GM12878 (cell line): ENCODE results near the gene EFNA3. TPM values are rescaled to one million over a fixed set of nuclear protein-coding genes. Genes with fewer than 3 reads are reported as not detected.

Source experiments
- BACH1 ChIP-seq: fragments of 450-650 bp; IDR thresholded peaks from 2 replicates; pipeline ENCODE4 v1.6.1; 2017; ENCODE audit warnings: mild to moderate bottlenecking, borderline replicate concordance
- BMI1 ChIP-seq: fragments of 450-650 bp; IDR thresholded peaks from 2 replicates; pipeline ENCODE4 v1.6.1; 2016; ENCODE audit warnings: mild to moderate bottlenecking, moderate library complexity, borderline replicate concordance
- CEBPB ChIP-seq, 2 experiments: fragments of 150-350 bp in 1 of 2; IDR thresholded peaks; 2 replicates each; pipeline ENCODE4 v1.6.1; 2012 to 2014; ENCODE audit warnings: low read depth in 2 of 2, low read length in 2 of 2, borderline replicate concordance in 1 of 2, inconsistent platforms in 1 of 2
- GATAD2B ChIP-seq: fragments of 450-650 bp; conservative IDR thresholded peaks from 2 replicates; pipeline ENCODE4 v1.6.1; 2017; ENCODE audit warnings: low read depth, mild to moderate bottlenecking, moderate library complexity
- JUND ChIP-seq: IDR thresholded peaks from 2 replicates; pipeline ENCODE4 v1.6.1; 2012; ENCODE audit warnings: low read depth, mild to moderate bottlenecking, low read length, improper control_type of control experiment, moderate library complexity
- MTA2 ChIP-seq: fragments of 450-650 bp; IDR thresholded peaks from 2 replicates; pipeline ENCODE4 v1.6.1; 2016; ENCODE audit warnings: low read depth, mild to moderate bottlenecking, moderate library complexity
- NR2C1 ChIP-seq: fragments of 450-650 bp; IDR thresholded peaks from 2 replicates; pipeline ENCODE4 v1.6.1; 2017; ENCODE audit warnings: antibody characterized with exemption, mild to moderate bottlenecking, moderate library complexity
- RAD21 ChIP-seq: IDR thresholded peaks from 2 replicates; pipeline ENCODE4 v1.6.1; 2011; ENCODE audit warnings: mild to moderate bottlenecking, low read depth, low read length, moderate library complexity; ENCODE audit not compliant: insufficient read depth
- SIN3A ChIP-seq: IDR thresholded peaks from 2 replicates; pipeline ENCODE4 v1.6.1; 2012; ENCODE audit warnings: low read depth, low read length, improper control_type of control experiment
- SREBF1 ChIP-seq: IDR thresholded peaks from 2 replicates; pipeline ENCODE4 v1.6.1; 2012; ENCODE audit warnings: mild to moderate bottlenecking, low read length
- TAF1 ChIP-seq: IDR thresholded peaks from 2 replicates; pipeline ENCODE4 v1.6.1; 2011; ENCODE audit warnings: mild to moderate bottlenecking, low read depth, low read length, borderline replicate concordance
- YBX1 ChIP-seq: fragments of 450-650 bp; IDR thresholded peaks from 2 replicates; pipeline ENCODE4 v1.6.1; 2016; ENCODE audit warnings: antibody characterized with exemption
- ZNF384 ChIP-seq: IDR thresholded peaks from 2 replicates; pipeline ENCODE4 v1.6.1; 2012; ENCODE audit warnings: low read depth, mild to moderate bottlenecking, low read length, improper control_type of control experiment, borderline replicate concordance
- polyA plus RNA-seq, 11 experiments: library from polyadenylated mRNA; depleted of rRNA in 4 of 11; unstranded in 6 of 11; stranded (reverse) in 5 of 11; fragments of >200 nt; fragmentation: Nextera tagmentation in 4 of 11; fragmentation: Illumina TruSeq in 1 of 11; extraction: Ambion mirVana in 4 of 11; extraction: Trizol in 1 of 11; gene quantifications; 1 replicate in 1 of 11; 2 replicates in 10 of 11; pipeline versions ENCODE4 v1.2.1 to v1.2.3, GENCODE V29; 2011 to 2016; ENCODE audit warnings: inconsistent platforms in 2 of 11, missing spikeins in 2 of 11, low read depth in 1 of 11
- total RNA-seq, 4 experiments: library from RNA; depleted of rRNA in 3 of 4; stranded (reverse); fragments of >200 nt in 3 of 4; fragmentation: Illumina TruSeq in 1 of 4; extraction: Trizol in 1 of 4; gene quantifications; 2 replicates each; pipeline versions ENCODE4 v1.2.1 to v1.2.3, GENCODE V29; 2013 to 2021
- TF ChIP-seq, protein P1 (sequence below), 3 experiments: IDR thresholded peaks in 2 of 3; conservative IDR thresholded peaks in 1 of 3; 2 replicates each; pipeline ENCODE4 v1.5.1; 2011; ENCODE audit warnings: low read depth in 3 of 3, low read length in 3 of 3, mild to moderate bottlenecking in 3 of 3, control low read depth in 2 of 3, moderate library complexity in 2 of 3, inconsistent platforms in 1 of 3, mixed read lengths in 1 of 3; ENCODE audit not compliant: control insufficient read depth in 2 of 3, insufficient read depth in 1 of 3; ENCODE audit errors: extremely low read depth in 1 of 3

Gene EFNA3
- total and polyA plus RNA-seq, 10 of the 15 experiments (the other 5 are each of a cell fraction or from before 2014, with no cell fraction given): 0.08 to 5.4 (median 1.1) TPM

DNA sequence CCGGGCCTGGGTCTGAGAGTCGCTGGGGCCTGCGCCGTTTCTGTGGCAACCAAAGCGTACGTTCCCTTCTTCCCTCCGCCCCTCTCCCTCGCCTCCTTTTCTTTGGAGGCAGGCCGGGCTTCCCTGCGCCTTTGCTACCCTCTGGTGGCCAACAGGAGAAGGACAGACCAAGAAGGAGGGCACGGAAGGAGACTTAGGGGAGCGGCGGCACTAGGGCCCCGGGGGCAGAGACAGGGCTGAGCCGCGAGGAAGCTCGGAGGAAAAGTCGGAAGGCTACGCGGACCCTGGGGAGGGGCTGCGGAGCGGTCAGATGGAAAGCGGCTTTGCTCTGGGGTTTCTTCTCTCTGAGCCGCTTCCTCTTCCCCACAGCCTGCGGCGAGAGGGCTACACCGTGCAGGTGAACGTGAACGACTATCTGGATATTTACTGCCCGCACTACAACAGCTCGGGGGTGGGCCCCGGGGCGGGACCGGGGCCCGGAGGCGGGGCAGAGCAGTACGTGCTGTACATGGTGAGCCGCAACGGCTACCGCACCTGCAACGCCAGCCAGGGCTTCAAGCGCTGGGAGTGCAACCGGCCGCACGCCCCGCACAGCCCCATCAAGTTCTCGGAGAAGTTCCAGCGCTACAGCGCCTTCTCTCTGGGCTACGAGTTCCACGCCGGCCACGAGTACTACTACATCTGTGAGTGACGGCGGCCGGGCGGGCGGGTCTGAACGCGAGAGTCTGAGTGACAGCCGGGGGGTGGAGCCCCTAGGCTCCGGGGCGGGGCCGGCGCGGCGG is 6.3 kb downstream of the EFNA3 start (continued):
- TF ChIP-seq CEBPB (IDR thresholded peaks at IDR 0.05; ENCODE audit: borderline replicate concordance in 1 of 2, low read depth in 2 of 2, low read length in 2 of 2): no peak
- TF ChIP-seq BMI1: no peak
- peak; percentile 34 for TF ChIP-seq SIN3A
- TF ChIP-seq BACH1: no peak
- no peak for TF ChIP-seq TAF1
- no peak for TF ChIP-seq ZNF384
- TF ChIP-seq JUND: no peak
- no peak for TF ChIP-seq GATAD2B
- TF ChIP-seq YBX1: no peak
- TF ChIP-seq NR2C1: no peak
- peak; percentile 99 for TF ChIP-seq RAD21
- TF ChIP-seq, protein P1, sequence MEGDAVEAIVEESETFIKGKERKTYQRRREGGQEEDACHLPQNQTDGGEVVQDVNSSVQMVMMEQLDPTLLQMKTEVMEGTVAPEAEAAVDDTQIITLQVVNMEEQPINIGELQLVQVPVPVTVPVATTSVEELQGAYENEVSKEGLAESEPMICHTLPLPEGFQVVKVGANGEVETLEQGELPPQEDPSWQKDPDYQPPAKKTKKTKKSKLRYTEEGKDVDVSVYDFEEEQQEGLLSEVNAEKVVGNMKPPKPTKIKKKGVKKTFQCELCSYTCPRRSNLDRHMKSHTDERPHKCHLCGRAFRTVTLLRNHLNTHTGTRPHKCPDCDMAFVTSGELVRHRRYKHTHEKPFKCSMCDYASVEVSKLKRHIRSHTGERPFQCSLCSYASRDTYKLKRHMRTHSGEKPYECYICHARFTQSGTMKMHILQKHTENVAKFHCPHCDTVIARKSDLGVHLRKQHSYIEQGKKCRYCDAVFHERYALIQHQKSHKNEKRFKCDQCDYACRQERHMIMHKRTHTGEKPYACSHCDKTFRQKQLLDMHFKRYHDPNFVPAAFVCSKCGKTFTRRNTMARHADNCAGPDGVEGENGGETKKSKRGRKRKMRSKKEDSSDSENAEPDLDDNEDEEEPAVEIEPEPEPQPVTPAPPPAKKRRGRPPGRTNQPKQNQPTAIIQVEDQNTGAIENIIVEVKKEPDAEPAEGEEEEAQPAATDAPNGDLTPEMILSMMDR (IDR thresholded peaks at IDR 0.05 in 2 of 3, conservative IDR thresholded peaks at IDR 0.05 in 1 of 3; ENCODE audit: control insufficient read depth in 2 of 3, extremely low read depth in 1 of 3, insufficient read depth in 1 of 3, low read depth in 3 of 3, low read length in 3 of 3): peak; percentile 90 to 99 (median 95)
- TF ChIP-seq SREBF1: no peak
- TF ChIP-seq MTA2: no peak
